HG03097 (cell line): ENCODE measurements around the gene KLRC3.
"Not testable (repeated sequence)": the region's sequence is repeated elsewhere in the genome, so short reads cannot be mapped to it uniquely, and the experiment has no call there.

Experiments used
- ATAC-seq: cut with Tn5 transposase; IDR thresholded peaks from one replicate; pipeline ENCODE4 v1.9.1; 2021; ENCODE audit not compliant: unreplicated experiment, low FRiP score

KLRC3 gene

GRCh38 chr12:10371893-10372535 is 48.4 kb downstream of the KLRC3 start:
- not testable (repeated sequence) for ATAC-seq

- no peak for ATAC-seq
Measured at GRCh38 chr12:10369557-10370415, 50.6 kb downstream of the KLRC3 start.

GRCh38 chr12:10368206-10369171 is 51.9 kb downstream of the KLRC3 start:
- ATAC-seq, result no peak

- ATAC-seq, result not testable (repeated sequence)
Measured at GRCh38 chr12:10367714-10368113, 52.7 kb downstream of the KLRC3 start.

- ATAC-seq, result no peak
Measured at GRCh38 chr12:10366875-10367274, 53.5 kb downstream of the KLRC3 start.

- ATAC-seq, result no peak
Measured at GRCh38 chr12:10365696-10366405, 54.5 kb downstream of the KLRC3 start.

- ATAC-seq, result peak; percentile 44
Measured at GRCh38 chr12:10364815-10365622, 55.4 kb downstream of the KLRC3 start.

GRCh38 chr12:10363914-10364814 is 56.2 kb downstream of the KLRC3 start:
- ATAC-seq, result peak; percentile 74

GRCh38 chr12:10363658-10363913 is 56.8 kb downstream of the KLRC3 start:
- no peak for ATAC-seq

- no peak for ATAC-seq
Measured at GRCh38 chr12:10362828-10363657, 57.4 kb downstream of the KLRC3 start.

GRCh38 chr12:10362325-10362724 is 58.1 kb downstream of the KLRC3 start:
- no peak for ATAC-seq
